B cell (primary cell): Measurements from ENCODE around the gene CMTM5.

Experiments
- CTCF ChIP-seq: fragments of 200-600 bp; IDR thresholded peaks from one replicate; pipeline ENCODE4 v1.8.0; 2022; ENCODE audit warnings: antibody characterized with exemption, mild to moderate bottlenecking
- EZH2 ChIP-seq: IDR thresholded peaks from 2 replicates; pipeline ENCODE4 v1.6.1; 2012; ENCODE audit warnings: borderline replicate concordance, low read depth, mild to moderate bottlenecking, moderate library complexity, low read length; ENCODE audit not compliant: insufficient read depth, poor library complexity, severe bottlenecking

- no peak for TF ChIP-seq CTCF
- TF ChIP-seq EZH2, result no peak
These were observed 5.0 kb upstream of the CMTM5 start for GRCh38 chr14:23371865-23372264.
